Activated T-helper 9 cell treated with anti-CD3 and anti-CD28 coated beads, Interleukin-2, amount 50 U/mL, for 16 hours (primary cell): Measurements from ENCODE around the gene OR10H4.
"Not testable (repeated sequence)": the region's sequence is repeated elsewhere in the genome, so short reads cannot be mapped to it uniquely, and the experiment has no call there.

Experiments used
- DNase-seq: peaks from one replicate; pipeline ENCODE4 v3.0.0-alpha.2; 2020; ENCODE audit warnings: low read depth

OR10H4 gene, protein sequence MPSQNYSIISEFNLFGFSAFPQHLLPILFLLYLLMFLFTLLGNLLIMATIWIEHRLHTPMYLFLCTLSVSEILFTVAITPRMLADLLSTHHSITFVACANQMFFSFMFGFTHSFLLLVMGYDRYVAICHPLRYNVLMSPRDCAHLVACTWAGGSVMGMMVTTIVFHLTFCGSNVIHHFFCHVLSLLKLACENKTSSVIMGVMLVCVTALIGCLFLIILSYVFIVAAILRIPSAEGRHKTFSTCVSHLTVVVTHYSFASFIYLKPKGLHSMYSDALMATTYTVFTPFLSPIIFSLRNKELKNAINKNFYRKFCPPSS

GRCh38 chr19:15948223-15949058 is at the start of gene OR10H4:
Gene OR10H4 (plus strand): TSS chr19:15949008. CDS start chr19:15949008, 0 bp downstream.
- no peak for DNase-seq

DNA sequence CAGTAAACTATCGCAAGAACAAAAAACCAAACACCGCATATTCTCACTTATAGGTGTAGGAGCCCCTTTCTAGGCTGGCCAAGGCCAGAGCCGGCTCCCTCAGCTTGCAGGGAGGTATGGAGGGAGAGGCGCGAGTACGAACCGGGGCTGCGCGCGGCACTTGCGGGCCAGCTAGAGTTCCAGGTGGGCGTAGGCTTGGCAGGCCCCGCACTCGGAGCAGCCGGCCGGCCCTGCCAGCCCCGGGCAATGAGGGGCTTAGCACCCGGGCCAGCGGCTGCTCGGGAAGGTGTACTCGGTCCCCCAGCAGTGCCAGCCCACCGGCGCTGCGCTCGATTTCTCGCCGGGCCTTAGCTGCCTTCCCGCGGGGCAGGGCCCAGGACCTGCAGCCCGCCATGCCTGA is 49.2 kb upstream of the OR10H4 start:
- DNase-seq: not testable (repeated sequence)

GRCh38 chr19:15900032-15900431 is 48.8 kb upstream of the OR10H4 start:
- not testable (repeated sequence) for DNase-seq

- no peak for DNase-seq
Measured at GRCh38 chr19:15900504-15900903, 48.3 kb upstream of the OR10H4 start.

DNA sequence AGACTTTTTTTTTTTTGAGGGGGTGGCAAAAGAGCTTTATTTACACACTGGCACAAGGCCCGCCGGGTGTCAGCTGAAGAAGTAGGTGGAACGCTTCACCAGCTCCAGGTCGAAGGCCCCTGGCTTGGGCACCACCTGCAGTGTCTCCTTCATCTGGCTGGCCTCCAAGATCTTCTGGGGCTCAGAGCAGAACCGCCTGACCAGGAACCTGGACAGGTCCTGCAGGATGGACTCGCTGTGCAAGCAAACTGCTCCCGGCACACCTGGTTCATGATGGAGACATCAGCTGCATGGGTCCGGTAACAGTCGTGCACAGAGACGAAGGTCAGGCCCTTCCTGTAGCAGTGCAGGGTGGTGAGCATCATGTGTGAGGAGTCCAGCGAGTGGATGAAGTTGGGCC is 46.6 kb upstream of the OR10H4 start:
- no peak for DNase-seq

- DNase-seq: not testable (repeated sequence)
Measured at GRCh38 chr19:15902898-15903297, 45.9 kb upstream of the OR10H4 start.

- no peak for DNase-seq
Measured at GRCh38 chr19:15905026-15905425, 43.8 kb upstream of the OR10H4 start.

GRCh38 chr19:15911599-15912235 is 37.1 kb upstream of the OR10H4 start:
- DNase-seq: no peak

DNA sequence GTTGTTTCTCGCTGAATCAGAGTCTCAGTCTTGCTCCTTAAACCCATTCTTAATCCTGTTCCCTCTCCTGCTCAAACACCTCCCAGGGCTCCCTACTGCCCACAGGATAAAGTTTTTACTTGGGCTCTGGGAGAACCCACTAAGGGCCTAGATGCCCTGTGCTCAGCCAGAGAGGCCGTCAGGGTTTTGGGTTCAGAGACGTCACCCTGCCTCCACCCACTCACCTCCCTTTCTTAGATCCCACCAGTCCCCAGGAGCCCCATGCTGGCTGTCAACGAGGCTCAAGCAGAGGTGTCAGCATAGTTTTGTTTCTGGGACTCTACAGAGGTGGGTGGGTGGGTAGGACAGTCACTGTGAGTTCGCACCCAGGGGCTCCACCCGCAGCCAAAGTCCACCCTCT is 35.4 kb upstream of the OR10H4 start:
- DNase-seq: no peak

DNA sequence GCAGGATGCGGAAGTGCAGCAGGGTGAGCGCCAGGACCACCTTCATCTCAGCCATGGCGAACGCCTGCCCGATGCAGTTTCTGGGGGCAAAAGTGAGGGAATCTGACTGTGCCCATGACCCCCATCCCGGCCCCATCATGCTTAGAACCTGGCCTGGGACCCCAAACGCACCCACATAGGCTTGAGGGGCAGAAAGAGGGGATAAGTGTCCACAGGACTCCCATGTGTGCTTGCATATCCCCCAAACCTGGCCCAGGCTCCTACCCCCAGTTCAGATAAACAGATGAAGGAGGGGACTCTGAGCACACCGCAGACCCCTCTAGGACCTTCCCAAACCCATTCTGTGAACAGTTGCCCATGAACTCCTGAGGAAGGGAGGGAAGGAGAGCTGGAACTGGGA is 35.0 kb upstream of the OR10H4 start:
- DNase-seq: no peak

GRCh38 chr19:15915109-15915508 is 33.7 kb upstream of the OR10H4 start:
- no peak for DNase-seq

- no peak for DNase-seq
Measured at GRCh38 chr19:15919243-15919642, 29.6 kb upstream of the OR10H4 start.

DNA sequence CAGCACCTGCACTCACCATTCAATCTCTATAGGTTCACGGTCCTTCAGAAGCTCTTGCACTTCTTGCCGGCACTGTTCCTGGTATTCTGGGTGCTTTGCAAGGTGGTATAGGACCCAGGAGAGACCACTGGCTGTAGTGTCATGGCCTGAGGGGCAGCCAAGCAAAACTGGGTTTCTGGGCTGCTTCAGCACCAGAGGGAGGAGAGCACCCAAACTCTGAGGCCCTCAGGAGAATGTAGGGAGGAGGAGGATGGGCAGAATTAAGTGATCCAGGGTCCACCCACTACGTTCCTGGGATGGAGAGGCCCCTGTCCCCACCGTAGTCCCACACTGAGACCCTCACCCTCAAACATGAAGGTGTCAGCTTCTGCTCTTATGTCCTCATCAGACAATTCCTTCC is 26.8 kb upstream of the OR10H4 start:
- DNase-seq: no peak

- no peak for DNase-seq
Measured at GRCh38 chr19:15923702-15924101, 25.1 kb upstream of the OR10H4 start.

DNA sequence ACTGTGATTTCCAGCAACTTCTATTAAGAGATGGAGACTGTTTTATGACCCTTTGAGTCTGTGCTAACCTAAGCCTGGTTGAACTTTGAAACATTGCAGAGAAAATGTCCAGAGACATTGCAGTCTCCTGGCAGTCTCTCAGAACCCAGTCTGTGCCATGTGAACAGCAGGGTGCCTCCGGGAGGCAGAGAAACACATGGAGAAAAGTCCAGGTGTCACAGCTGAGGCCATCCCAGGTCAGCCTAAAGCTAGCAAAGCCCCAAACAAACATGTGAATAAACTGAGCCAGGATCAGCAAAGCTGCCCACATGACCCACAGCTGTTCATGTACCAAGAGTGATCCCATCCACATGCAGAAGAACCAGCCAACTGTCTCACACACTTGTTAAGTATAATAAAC is 22.3 kb upstream of the OR10H4 start:
- no peak for DNase-seq

- no peak for DNase-seq
Measured at GRCh38 chr19:15928321-15928720, 20.5 kb upstream of the OR10H4 start.

DNA sequence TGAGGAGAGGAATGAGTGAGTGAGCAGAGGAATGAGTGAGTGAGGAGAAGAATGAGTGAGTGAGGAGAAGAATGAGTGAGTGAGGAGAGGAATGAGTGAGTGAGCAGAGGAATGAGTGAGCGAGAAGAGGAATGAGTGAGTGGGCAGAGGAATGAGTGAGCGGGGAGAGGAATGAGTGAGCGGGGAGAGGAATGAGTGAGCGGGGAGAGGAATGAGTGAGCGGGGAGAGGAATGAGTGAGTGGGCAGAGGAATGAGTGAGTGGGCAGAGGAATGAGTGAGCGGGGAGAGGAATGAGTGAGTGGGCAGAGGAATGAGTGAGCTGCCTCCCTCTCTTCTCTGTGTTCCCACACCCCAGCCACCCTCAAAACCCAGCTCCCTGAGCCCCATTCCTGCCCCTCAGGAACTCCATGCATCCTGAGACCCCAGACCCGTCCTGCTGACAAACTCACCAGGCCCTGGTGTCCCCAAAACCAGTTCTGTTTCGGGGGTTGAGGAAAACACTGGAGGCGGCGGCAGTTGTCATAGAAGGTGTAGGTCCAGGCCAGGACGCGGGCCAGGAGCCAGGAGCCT is 15.0 kb upstream of the OR10H4 start:
- not testable (repeated sequence) for DNase-seq

DNA sequence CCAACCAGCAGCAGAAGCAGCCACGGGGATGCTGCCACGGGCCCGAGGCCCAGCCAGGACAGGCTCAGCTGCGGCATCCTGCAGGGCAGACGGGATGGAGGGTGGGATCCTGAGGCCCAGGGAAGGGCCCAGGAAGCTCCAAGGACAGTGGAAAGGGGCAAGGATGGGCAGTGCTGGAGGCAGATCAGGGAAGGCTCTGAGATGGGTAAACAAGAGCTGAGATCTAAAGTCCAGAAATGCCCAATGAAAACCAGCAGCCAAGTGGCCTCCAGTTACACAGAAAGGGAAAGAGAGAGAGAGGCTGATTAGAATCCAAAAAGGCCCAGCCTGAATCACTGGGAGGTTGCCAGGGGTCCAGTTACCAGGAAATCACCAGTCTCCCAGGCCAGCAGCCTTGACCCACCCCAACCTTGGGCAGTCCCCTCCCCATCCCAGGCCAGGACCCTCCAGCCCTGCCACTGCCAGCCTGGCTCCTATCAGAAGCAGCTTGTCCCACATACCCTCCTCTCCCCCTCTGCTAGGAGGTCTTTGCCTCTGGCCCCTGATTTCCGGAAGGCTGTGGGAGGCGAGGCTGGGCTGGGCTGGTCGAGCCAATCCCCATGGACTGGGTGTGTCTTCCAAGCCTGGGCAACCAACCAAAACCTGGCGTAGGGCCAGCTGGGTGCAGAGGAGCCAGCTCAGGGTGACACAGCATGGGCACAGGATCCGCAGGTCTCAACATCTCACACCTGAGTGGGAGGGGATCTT is 14.3 kb upstream of the OR10H4 start, which contains the start of gene CYP4F11:
TSS of gene CYP4F11 (minus strand) at position 198 of the 747 bp plus-strand sequence. CDS start at position 77, 121 bp downstream.
- no peak for DNase-seq

DNA sequence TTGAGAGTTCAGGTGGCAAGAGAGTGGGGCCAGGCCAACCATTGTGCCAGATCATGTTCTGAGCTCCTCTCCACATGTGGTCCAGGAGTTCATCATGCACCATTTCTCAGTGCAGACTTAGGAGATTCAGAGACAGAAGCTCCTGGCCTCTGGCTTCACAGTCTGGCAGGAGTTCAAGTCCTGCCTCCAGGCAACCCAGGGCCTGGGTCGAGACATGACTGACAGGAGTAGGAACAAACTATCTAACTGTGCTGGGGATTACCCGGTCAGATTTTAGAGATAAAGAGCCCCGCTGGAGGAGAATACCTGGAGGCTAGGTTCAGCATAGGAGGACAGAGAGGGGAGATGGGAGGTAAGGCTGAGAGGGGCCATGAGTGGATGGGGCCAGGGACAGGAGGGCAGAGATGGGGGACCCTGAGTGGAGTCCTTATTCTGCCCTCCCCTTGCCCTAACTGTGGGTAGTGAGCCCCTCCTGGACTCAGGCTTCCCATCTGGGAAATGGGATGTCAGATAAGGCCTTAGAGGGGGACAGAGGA is 13.6 kb upstream of the OR10H4 start:
- DNase-seq: no peak

- DNase-seq: no peak
Measured at GRCh38 chr19:15936173-15936572, 12.6 kb upstream of the OR10H4 start.

DNA sequence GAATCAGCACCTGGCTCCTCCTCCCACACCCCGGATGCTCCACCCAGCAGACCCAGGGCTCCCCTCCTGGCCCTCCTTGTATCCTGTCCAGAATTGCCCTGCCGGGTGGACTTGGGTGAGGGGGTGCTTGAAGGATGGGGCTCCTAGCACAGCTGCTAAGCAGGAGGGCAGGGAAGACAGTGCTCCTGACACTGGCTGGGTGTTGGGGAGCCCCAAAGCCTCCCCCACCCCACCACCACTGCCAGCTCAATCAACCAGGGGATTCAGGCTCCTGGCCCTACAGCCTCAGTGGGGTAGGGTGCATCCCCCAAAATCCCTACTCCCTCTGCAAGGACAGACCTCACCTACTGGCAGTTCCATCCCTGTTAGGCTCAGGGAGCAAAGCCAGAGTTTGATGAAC is 11.9 kb upstream of the OR10H4 start:
- no peak for DNase-seq
